HPDE6-E6E7 (cell line): ENCODE measurements around the gene RHOT2.

Source experiments
- DNase-seq: peaks from one replicate; pipeline ENCODE4 v3.0.0; 2011; ENCODE audit warnings: missing footprints; ENCODE audit errors: extremely low spot score

The RHOT2 gene

GRCh38 chr16:632486-633335 is 35.2 kb upstream of the RHOT2 start:
- DNase-seq: no peak

- no peak for DNase-seq
Observed at GRCh38 chr16:633336-634050, 34.4 kb upstream of the RHOT2 start.

- no peak for DNase-seq
Observed at GRCh38 chr16:634051-634670, 33.8 kb upstream of the RHOT2 start.

GRCh38 chr16:634996-635395 is 32.9 kb upstream of the RHOT2 start:
- DNase-seq: no peak

GRCh38 chr16:635573-636205 is 32.2 kb upstream of the RHOT2 start:
- no peak for DNase-seq

- peak; percentile 90 for DNase-seq
Observed at GRCh38 chr16:636206-637080, 31.5 kb upstream of the RHOT2 start, which contains the start of gene METTL26. Gene METTL26, minus strand, starts transcription at chr16:636305. Its CDS starts 15 bp downstream, at chr16:636290.

- peak; percentile 92 for DNase-seq
Observed at GRCh38 chr16:637081-638018, 30.6 kb upstream of the RHOT2 start.

GRCh38 chr16:638034-638543 is 29.8 kb upstream of the RHOT2 start:
- DNase-seq: no peak

GRCh38 chr16:638836-639235 is 29.1 kb upstream of the RHOT2 start:
- DNase-seq: no peak

- DNase-seq: no peak
Observed at GRCh38 chr16:640614-641013, 27.3 kb upstream of the RHOT2 start.

GRCh38 chr16:641326-642188 is 26.4 kb upstream of the RHOT2 start, which contains the start of gene MCRIP2:
Gene MCRIP2, plus strand, starts transcription at chr16:641828. Its CDS starts 164 bp downstream, at chr16:641992.
- DNase-seq: peak; percentile 52

GRCh38 chr16:642189-643049 is 25.5 kb upstream of the RHOT2 start:
- no peak for DNase-seq

GRCh38 chr16:643050-643368 is 24.9 kb upstream of the RHOT2 start:
- DNase-seq: no peak

GRCh38 chr16:644556-644955 is 23.4 kb upstream of the RHOT2 start:
- no peak for DNase-seq

GRCh38 chr16:645852-646678 is 21.9 kb upstream of the RHOT2 start:
- DNase-seq: no peak

- no peak for DNase-seq
Observed at GRCh38 chr16:646679-647172, 21.2 kb upstream of the RHOT2 start.
